Activated CD4-positive, alpha-beta T cell treated with anti-CD3 and anti-CD28 coated beads, Interleukin-2, amount 50 U/mL, for 24 hours (primary cell): ENCODE measurements around the gene SPAM1.
"Not testable (repeated sequence)": the region's sequence is repeated elsewhere in the genome, so short reads cannot be mapped to it uniquely, and the experiment has no call there.

Experiments
- DNase-seq, 2 donors: peaks; one replicate each; pipeline ENCODE4 v3.0.0-alpha.2; 2020; ENCODE audit warnings: low read depth in 1 of 2, low spot score in 1 of 2

Gene SPAM1

DNA sequence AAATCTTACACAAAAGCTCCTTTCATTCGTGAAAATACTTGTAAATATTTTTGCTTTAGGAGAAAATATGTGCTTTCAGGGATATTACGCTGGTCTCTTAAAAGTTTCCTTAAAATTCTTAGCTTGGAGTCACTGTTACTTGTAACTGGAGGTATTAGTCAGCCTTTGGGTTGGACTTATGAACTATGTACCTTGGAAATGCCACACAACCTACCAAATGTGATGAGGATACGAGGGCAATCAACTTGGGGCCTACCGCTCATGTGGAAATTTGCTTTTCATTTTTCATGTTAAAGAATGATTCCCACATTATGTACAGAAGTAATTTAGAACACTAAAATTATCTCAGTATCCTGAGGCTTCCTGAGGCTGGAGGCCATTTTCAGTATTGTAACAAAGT, 23.1 kb downstream of the SPAM1 start:
- DNase-seq, result no peak

DNA sequence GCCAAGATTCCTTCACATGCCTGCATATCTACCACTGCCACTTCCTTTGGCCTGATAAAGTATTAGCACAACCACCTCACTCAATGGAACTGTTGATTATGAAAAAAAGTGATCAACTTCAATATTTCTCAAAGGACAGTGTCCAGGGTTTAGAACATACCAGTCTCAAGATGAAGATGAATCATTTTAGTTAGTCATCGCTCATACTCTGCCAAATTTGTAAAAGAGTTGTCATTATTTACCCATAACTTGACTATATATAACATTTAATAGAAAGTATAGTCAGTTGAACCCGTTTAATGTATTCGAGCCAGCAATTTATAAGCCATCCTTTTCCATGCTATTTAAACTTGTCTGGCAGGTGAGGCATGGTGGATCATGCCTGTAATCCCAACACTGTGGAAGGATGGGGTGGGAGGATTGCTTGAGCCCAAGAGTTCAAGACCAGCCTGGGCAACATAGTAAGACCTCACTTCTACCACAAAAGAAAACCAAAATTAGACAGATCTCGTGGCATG, 33.2 kb downstream of the SPAM1 start:
- DNase-seq, result no peak

DNA sequence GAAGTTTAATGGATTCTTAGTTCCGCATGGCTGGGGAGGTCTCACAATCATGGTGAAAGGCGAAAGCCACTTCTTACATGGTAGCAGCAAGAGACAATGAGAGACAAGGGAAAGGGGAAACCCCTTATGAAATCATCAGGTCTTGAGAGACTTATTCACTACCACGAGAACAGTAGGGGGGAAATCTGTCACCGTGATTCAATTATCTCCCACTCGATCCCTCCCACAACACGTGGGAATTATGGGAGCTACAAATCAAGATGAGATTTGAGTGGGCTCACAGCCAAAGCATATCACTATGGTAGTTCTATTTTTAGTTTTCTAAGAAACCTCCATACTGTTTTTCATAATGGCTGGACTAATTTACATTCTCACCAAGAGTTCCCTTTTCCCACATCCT, 36.7 kb downstream of the SPAM1 start:
- no peak for DNase-seq

DNA sequence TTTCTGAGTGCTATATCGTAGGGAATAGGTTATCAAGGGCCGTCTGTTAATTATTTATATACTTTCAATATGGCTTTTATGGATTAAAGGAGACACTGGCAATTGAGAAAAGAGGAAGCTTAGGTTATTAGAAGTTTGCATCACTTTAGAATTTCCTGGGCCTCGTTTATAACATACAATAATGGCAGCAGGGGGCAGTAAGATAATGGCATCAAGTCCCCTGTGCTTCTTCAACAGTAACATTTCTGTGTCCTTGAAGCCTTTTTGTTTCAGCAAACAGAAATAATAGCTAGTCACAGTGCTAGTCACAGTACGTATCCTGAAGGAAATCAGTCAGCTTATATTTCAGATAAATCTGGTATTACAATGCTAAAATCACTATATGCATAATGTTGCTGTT, 41.9 kb downstream of the SPAM1 start:
- DNase-seq, result no peak

DNA sequence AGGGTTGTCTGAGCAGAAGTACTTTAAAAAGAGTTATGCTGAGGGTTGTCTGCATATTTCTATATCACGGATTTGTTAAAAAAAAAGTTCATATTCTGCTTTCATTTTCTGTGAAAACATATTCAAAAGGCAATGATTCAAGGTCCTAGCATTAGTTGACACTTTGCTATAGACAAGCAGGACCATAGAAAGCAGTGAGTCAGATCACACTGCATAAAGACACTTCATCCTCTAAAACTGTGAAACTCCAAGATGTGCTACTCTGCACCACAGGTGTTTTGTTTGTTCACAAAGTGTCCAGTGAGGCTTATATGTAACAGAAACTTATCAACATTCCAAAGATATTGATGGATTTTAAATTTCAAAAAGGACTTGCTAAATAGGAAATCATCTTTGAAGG, 47.0 kb downstream of the SPAM1 start:
- no peak for DNase-seq

DNA sequence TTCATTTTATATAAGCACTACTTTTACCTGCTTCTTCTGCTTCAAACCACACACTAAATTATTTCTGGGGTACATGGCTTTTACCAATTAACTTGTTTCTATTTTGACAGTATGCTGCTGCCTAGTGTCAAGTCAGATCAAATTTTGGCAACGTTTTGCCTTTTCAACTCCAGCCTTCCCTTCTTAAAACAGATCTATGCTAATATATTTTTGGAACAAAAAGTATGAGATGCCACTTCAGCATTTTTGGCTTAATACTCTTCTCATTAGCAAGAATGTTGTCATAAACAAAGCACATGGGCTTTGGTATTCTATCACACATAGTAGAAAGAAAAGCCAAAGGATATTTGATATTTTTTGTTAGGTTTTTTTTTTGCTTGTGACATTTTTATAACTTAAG, 47.8 kb downstream of the SPAM1 start:
- DNase-seq, result no peak

DNA sequence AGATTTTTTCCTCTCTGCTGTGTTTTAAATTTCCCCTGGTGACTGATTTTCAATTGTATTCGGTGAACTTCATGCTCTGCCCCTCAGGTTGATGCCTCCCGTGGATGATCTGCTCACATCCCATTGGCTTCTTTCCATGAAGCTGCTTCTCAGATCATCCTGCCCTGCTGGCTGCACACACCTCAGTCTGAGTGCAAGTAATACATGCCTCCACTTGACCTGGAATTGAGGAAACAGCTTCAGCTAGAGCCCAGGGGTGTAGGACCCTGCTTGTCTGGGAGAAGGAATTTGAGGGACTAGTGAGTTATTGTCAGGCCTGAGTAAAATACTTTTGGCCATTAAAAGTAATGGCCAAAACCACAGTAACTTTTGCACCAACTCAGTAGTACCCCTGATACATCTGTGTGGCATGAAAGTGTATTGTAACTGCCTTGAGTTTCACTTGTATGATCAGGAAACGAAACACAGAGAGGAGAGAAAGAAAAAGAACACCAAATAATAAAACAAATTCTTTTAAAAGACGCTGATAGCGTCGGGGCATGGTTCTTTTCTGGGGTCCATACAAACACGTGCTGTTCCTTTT, 49.4 kb downstream of the SPAM1 start:
- DNase-seq, result no peak

DNA sequence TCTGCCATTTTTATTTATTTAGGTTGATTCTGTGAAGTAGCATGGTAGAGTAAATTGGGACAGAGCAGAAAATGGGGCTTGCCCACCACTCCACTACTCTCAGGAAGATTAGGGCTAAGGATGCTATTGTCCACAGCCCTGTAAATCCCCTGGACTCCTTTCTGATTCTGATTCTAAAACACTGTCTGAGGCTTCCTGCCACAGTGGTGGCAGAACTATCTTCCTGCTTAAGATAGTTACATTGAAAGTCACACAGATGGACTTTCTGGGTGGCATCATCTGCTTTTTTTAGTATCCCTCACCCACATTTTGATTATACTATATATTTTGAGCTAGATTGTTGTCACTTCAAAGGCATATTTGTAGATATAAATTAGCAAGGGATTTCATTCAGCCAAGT, 50.0 kb downstream of the SPAM1 start:
- DNase-seq, result no peak

DNA sequence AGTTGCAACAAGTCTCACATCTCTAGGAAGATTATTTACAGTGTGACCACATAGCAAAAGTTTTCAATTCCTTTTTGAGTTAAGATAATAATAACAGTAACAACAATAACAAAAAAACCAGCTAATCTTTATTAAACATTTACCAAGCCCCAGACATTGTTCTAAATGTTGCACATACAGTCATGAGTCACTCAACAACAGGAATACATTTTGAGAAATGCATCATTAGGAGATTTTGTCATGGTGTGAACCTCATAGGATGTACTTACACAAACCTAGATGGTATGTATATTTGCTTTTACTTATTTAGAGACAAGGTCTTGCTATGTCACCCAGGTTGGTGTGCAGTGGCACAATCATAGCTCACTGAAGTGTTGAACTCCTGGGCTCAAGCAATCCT, 52.0 kb downstream of the SPAM1 start:
- no peak for DNase-seq

DNA sequence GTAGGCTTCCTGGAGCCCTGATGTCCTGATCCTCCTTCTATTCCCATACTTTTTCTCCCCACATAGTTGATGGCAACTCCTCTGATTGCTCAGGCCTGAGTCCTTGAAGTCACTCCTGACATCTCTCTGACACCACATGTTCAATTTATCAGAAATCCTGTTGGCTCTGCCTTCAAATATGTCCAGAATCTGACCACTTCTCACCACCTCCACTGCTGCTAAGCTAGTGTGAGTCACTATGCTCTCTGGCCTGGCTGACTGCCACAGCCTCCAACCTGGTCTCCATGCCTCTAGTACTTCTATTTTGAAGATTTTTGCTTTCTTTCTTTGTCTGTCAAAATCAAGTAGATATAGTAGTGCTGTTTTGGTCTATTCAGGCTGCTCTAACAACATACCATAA, 54.8 kb downstream of the SPAM1 start:
- DNase-seq, result no peak

DNA sequence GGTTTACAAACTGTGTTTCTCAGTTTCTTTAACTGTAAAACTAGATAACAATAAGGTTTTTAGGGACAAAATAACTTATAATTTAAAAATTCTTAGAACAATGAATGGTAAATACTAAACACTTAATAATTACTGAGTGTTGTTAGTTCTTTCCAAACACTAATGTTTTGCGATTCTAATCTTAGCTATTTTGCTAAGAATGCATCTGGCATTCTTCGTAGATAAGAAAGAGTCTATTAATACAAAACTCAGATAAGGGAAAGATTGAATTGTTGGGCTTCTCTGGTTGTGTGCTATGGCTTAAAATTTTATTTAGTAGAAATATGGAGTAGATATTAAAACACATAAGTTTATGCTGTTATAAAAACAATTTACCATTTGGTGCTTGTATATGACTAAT, 62.4 kb downstream of the SPAM1 start:
- no peak for DNase-seq

DNA sequence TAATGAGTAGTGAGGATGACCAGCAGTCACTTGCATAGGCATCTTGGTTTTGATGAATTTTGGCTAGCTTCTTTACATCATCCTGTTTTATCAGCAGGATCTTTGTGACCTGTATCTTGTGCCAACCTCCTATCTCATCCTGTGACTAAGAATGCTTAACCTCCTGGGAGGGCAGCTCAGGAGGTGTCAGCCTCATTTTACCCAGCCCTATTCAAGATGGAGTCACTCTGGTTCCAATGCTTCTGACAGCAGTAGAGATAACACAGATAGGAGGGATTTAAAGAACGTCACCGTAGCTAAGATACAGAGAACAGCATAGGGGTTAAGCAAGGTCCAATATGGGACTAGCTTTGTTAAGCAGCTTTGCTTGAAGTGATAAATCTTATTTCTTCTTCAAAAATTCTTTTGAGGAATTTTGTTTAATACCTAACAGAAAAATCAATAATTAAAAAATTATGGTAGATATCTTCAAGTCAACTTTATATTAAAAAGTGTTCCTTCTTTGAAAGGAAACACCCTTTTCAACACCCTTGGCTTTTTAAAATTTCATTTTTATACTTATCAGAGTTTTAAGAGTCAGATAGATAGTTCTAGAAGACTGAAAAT, 68.0 kb downstream of the SPAM1 start:
- no peak for DNase-seq

DNA sequence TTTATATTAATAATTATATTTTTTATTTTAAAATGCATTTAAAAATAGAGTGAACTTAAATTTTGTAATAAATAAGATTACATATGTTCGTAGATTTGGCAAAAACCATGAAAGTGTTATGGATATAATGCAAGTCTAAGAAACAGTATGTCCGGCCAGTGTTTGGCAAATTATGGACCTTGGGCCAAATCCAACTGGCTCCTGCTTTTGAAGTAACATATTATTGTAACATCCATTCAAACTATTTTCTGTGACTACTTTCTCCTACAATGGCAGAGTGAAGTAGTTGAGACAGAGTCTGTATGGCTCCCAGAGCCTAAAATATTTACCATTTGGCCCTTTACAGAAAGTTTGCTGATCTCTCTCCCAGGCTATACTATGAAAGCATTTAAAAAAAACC, 69.0 kb downstream of the SPAM1 start:
- DNase-seq, result no peak

DNA sequence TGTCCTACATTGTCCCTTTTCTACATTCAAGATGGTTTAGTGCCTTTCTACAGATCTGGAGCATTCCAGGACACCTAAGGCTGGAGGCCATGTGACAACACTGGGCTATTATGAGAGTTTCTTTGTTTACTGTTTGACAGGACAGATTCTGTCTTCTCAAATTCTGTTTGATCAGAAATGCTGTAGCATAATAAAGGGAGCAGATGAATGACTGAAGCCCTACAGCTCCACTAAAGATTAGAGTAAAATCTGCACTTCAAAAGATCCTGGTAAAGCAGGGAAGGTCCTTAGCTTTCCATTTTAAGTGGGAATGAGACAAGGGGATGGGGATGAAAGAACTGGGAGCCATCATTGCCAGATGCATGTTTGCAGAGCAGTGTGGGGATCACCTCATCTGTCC, 69.4 kb downstream of the SPAM1 start:
- no peak for DNase-seq

DNA sequence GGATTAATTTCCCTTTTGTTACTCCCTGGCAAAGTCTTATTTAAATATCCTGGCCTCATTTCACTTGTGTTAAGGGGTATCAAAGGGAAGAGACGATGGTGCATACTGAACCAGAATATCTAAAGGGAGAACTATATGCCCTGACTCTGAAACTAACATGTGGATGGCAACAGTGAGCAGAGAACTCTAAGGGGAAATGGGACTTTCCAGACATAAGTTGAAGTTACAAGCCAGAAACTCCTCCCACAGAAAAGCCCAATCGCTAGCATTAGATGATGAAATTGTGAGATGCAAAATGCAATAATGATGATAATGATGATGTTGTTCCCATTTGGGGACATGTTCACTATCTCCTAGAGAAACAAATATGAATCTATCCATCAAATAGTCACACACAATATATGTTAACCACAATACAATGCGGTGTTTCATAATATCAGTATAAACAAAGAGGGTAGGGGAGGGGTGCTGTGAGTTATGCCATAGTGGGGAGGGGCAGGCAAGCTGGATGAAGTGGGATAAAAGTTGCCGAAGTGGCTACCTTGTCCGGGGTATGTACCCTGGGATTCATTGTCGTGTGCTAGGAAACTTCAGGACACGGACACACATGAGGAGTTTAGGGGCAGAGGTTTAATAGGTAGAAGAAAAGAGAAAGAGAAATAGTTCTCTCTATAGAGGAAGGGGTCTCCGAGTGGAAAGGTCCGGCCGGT, 70.7 kb downstream of the SPAM1 start:
- DNase-seq, result no peak

DNA sequence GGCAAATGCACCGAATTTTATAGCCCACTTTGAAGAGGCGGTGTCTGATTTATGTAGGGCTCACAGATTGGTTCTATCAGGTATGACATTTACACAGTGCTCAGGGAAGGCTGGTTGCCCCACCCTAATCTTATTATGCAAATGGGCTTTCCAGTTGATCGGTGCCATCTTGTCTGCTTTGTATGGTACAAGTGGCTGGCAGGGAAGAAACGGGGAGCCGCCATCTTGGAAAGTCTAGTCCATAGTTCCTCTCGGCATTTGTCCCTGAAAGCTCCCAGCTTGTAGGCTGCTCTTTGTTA, 71.2 kb downstream of the SPAM1 start:
- no peak for DNase-seq

DNA sequence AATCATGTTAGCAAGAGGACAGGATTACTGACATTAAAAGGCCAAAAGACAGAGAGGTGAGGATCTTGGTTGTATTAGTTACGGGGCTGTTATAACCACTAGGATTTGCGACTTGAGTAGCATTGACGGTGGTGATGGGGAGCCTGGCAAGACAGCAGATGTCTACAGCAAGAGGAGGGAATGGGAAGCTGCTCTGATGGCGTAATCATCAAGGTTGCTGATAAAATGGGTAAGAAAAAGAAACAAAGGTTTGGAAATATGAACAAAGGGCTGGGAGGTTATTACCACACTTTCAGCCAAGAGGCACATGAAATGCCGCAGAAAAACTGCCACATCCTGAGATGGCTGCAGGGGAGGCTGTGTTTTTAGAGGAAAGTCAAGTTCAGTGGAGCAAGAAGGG, 73.9 kb downstream of the SPAM1 start:
- DNase-seq, result no peak

DNA sequence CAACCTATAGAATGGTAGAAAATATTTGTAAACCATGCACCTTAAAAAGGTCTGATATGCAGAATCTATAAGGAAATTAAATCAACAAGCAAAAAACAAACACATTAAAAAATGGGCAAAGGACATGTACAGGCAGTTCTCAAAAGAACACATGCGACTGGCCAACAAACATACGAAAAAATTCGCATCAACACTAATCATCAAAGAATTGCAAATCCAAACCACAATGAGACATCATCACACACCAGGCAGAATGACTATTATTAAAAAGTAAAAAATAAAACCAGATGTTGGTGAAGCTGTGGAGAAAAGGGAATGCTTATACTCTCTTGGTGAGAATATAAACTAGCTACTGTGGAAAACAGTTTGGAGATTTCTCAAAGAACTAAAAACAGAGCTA, 74.7 kb downstream of the SPAM1 start:
- no peak for DNase-seq

DNA sequence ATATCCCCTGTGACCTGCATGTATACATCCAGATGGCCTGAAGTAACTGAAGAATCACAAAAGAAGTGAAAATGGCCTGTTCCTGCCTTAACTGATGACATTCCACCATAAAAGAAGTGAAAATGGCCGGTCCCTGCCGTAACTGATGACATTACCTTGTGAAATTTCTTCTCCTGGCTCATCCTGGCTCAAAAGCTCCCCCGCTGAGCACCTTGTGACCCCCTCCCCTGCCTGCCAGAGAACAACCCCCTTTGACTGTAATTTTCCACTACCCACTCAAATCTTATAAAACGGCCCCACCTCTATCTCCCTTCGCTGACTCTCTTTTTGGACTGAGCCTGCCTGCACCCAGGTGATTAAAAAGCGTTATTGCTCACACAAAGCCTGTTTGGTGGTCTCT, 83.3 kb downstream of the SPAM1 start:
- DNase-seq, result not testable (repeated sequence)

DNA sequence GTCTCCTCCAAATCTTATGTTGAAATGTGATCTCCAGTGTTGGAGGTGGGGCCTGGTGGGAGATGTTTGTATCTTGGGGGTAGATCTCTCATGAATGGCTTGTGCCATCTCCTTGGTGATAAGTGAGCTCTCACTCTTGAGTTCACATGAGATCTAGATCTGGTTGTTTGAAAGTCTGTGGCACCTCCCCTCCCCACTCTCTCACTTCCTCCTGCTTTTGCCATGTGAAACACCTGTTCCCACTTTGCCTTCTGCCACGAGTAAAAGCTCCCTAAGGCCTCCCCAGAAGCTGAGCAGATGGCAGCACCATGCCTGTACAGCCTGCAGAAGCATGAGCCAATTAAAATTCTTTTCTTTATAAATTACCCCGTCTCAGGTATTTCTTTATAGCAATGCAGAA, 84.3 kb downstream of the SPAM1 start:
- no peak for DNase-seq
